DOHH2 (cell line): ENCODE data around the gene PCDH9.

Source experiments
- CTCF ChIP-seq: fragments of 200-600 bp; sonication (generic); IDR thresholded peaks from one replicate; pipeline ENCODE4 v1.5.1; 2014; ENCODE audit warnings: antibody characterized with exemption, mild to moderate bottlenecking, low read depth, low read length; ENCODE audit not compliant: poor library complexity, severe bottlenecking
- EZH2phosphoT487 ChIP-seq: fragments of 200-600 bp; sonication (generic); IDR thresholded peaks from 2 replicates; pipeline ENCODE4 v1.6.1; 2017; ENCODE audit warnings: borderline replicate concordance, mild to moderate bottlenecking, antibody characterized with exemption, low read length, moderate library complexity, mixed read lengths

GRCh38 chr13:67267136-67267535 lies 37.0 kb upstream of the PCDH9 start:
- no peak for TF ChIP-seq CTCF
- TF ChIP-seq EZH2phosphoT487 = no peak
